GM12878 (cell line): ENCODE data around the gene RAPSN. TPM values are rescaled to one million over a fixed set of nuclear protein-coding genes. Genes with fewer than 3 reads are reported as not detected.

Experiments used
- ATAC-seq: fragments of 200-7000 bp; cut with Tn5 transposase; 3 replicates; pipeline ENCODE4 v1.9.1; 2020; ENCODE audit warnings: mild to moderate bottlenecking, moderate library complexity
- BruUV-seq: library from RNA; stranded (reverse); fragments of 400-500 nt; replicated peaks from 2 replicates; lab custom pipeline; 2021; lab: Mats Ljungman, UMichigan
- CTCF ChIA-PET: fragments of 300-600 bp; sonication (Branson Sonifier 250); formaldehyde crosslinking; extraction: SDS; loops from one replicate; lab custom pipeline; 2021; ENCODE audit warnings: inconsistent platforms; lab: Yijun Ruan, JAX
- POLR2A ChIA-PET: fragments of 350-600 bp; formaldehyde crosslinking; extraction: SDS; loops from one replicate; lab custom pipeline; 2021; ENCODE audit warnings: inconsistent platforms; lab: Charles Lee
- RAD21 ChIA-PET: fragments of 300-600 bp; sonication (Branson Sonifier 250); formaldehyde crosslinking; loops from one replicate; lab custom pipeline; 2023; ENCODE audit warnings: antibody characterized with exemption; ENCODE audit not compliant: unreplicated experiment; lab: Charles Lee
- SMC1A ChIA-PET: fragments of 300-600 bp; sonication (Branson Sonifier 250); formaldehyde crosslinking; loops from one replicate; lab custom pipeline; 2023; ENCODE audit not compliant: unreplicated experiment, uncharacterized antibody; lab: Charles Lee
- DNase-seq: peaks from one replicate; pipeline ENCODE4 v3.0.0-alpha.2; 2011; ENCODE audit warnings: low read depth, low spot score
- FAIRE-seq: peaks from 3 replicates; lab custom pipeline; 2011; peaks lifted over from hg19 to GRCh38; lab: Jason Lieb, UNC
- H2AFZ ChIP-seq: 2 replicates; pipeline ENCODE4 v1.6.0; 2011; ENCODE audit warnings: low read depth, low read length, control low read depth; ENCODE audit not compliant: control insufficient read depth
- H3K27ac ChIP-seq: 2 replicates; pipeline ENCODE4 v1.5.1; 2011; ENCODE audit warnings: control low read depth; ENCODE audit not compliant: control insufficient read depth, insufficient read depth
- H3K27me3 ChIP-seq, 2 experiments: replicated peaks in 1 of 2; 2 replicates each; pipeline versions ENCODE4 v1.6.0 to v1.6.1; 2011; ENCODE audit warnings: low read length in 1 of 2; ENCODE audit not compliant: control insufficient read depth in 2 of 2, insufficient read depth in 2 of 2
- H3K36me3 ChIP-seq, 2 experiments: 2 replicates each; pipeline ENCODE4 v1.5.1; 2011; ENCODE audit warnings: low read length in 1 of 2; ENCODE audit not compliant: control insufficient read depth in 2 of 2, insufficient read depth in 2 of 2
- H3K4me1 ChIP-seq: 2 replicates; pipeline ENCODE4 v1.6.1; 2011; ENCODE audit warnings: mild to moderate bottlenecking, low read length, moderate library complexity, mixed read lengths; ENCODE audit not compliant: control insufficient read depth, insufficient read depth
- H3K4me2 ChIP-seq: 2 replicates; pipeline ENCODE4 v1.6.0; 2011; ENCODE audit warnings: control low read depth; ENCODE audit not compliant: control insufficient read depth, insufficient read depth
- H3K4me3 ChIP-seq: fragments of 200-600 bp; sonication (generic); 2 replicates; pipeline ENCODE4 v1.5.1; 2016
- H3K79me2 ChIP-seq: 2 replicates; pipeline ENCODE4 v1.6.0; 2011; ENCODE audit warnings: low read length; ENCODE audit not compliant: control insufficient read depth, insufficient read depth
- H3K9ac ChIP-seq: 2 replicates; pipeline ENCODE4 v1.8.0; 2011; ENCODE audit warnings: low read length, control low read depth, mixed read lengths; ENCODE audit not compliant: control insufficient read depth, insufficient read depth
- H3K9me3 ChIP-seq: replicated peaks from 3 replicates; pipeline ENCODE4 v1.5.1; 2011; ENCODE audit warnings: mild to moderate bottlenecking, low read length; ENCODE audit not compliant: control insufficient read depth, insufficient read depth
- H4K20me1 ChIP-seq: 2 replicates; pipeline ENCODE4 v1.6.0; 2011; ENCODE audit not compliant: control insufficient read depth, insufficient read depth
- ETV6 ChIP-seq, 2 experiments: fragments of 450-650 bp in 1 of 2; IDR thresholded peaks in 1 of 2; conservative IDR thresholded peaks in 1 of 2; 2 replicates each; pipeline ENCODE4 v1.6.1; 2014; ENCODE audit warnings: antibody characterized with exemption in 1 of 2, borderline replicate concordance in 1 of 2, low read depth in 1 of 2, mild to moderate bottlenecking in 1 of 2, moderate library complexity in 1 of 2
- FOXK2 ChIP-seq: fragments of 450-650 bp; IDR thresholded peaks from 2 replicates; pipeline ENCODE4 v1.6.1; 2017; ENCODE audit warnings: mild to moderate bottlenecking, moderate library complexity
- GABPA ChIP-seq: IDR thresholded peaks from 2 replicates; pipeline ENCODE4 v1.6.1; 2014; ENCODE audit warnings: antibody characterized with exemption, low read depth, mild to moderate bottlenecking, inconsistent platforms
- IKZF2 ChIP-seq, 2 experiments: fragments of 450-650 bp; IDR thresholded peaks; 2 replicates each; pipeline ENCODE4 v1.6.1; 2017; ENCODE audit warnings: mild to moderate bottlenecking in 2 of 2, moderate library complexity in 2 of 2
- MEF2A ChIP-seq: IDR thresholded peaks from 2 replicates; pipeline ENCODE4 v1.6.1; 2011; ENCODE audit warnings: low read depth, mild to moderate bottlenecking, low read length, moderate library complexity; ENCODE audit not compliant: insufficient read depth
- POLR2A ChIP-seq: IDR thresholded peaks from 2 replicates; pipeline ENCODE4 v1.6.1; 2011; ENCODE audit warnings: low read depth, mild to moderate bottlenecking, low read length
- POLR2AphosphoS2 ChIP-seq: IDR thresholded peaks from 2 replicates; pipeline ENCODE4 v1.6.1; 2011; ENCODE audit warnings: low read depth, mild to moderate bottlenecking, low read length, improper control_type of control experiment, moderate library complexity
- SMC3 ChIP-seq: IDR thresholded peaks from 2 replicates; pipeline ENCODE4 v1.6.1; 2011; ENCODE audit warnings: low read length, improper control_type of control experiment, borderline replicate concordance
- ZBTB40 ChIP-seq: fragments of 450-650 bp; IDR thresholded peaks from 2 replicates; pipeline ENCODE4 v1.6.1; 2016; ENCODE audit warnings: mild to moderate bottlenecking, moderate library complexity, borderline replicate concordance
- WGBS: methylation state at CpG from one replicate; pipeline ENCODE4 v1.1.6; 2016; ENCODE audit warnings: low lambda C conversion rate; ENCODE audit not compliant: insufficient replicate concordance, insufficient coverage; ENCODE audit errors: missing lambda C conversion rate; 5-methylcytosine and 5-hydroxymethylcytosine counted together
- in situ Hi-C: fragments of 300-500 bp; cut with MboI; formaldehyde crosslinking; loops from 9 replicates; pipeline ENCODE4 v1.14.3; 2018; ENCODE audit warnings: mixed read lengths
- intact Hi-C: fragments of 100-400 bp; cut with micrococcal nuclease; formaldehyde crosslinking; loops from one replicate; pipeline ENCODE4 v1.14.2; 2022; ENCODE audit not compliant: unreplicated experiment
- polyA plus RNA-seq, 11 experiments: library from polyadenylated mRNA; depleted of rRNA in 4 of 11; unstranded in 6 of 11; stranded (reverse) in 5 of 11; fragments of >200 nt; fragmentation: Nextera tagmentation in 4 of 11; fragmentation: Illumina TruSeq in 1 of 11; extraction: Ambion mirVana in 4 of 11; extraction: Trizol in 1 of 11; gene quantifications; 1 replicate in 1 of 11; 2 replicates in 10 of 11; pipeline versions ENCODE4 v1.2.1 to v1.2.3, GENCODE V29; 2011 to 2016; ENCODE audit warnings: inconsistent platforms in 2 of 11, missing spikeins in 2 of 11, low read depth in 1 of 11
- total RNA-seq, 4 experiments: library from RNA; depleted of rRNA in 3 of 4; stranded (reverse); fragments of >200 nt in 3 of 4; fragmentation: Illumina TruSeq in 1 of 4; extraction: Trizol in 1 of 4; gene quantifications; 2 replicates each; pipeline versions ENCODE4 v1.2.1 to v1.2.3, GENCODE V29; 2013 to 2021

Gene RAPSN
- total and polyA plus RNA-seq, 10 of the 15 experiments (the other 5 are each of a cell fraction or from before 2014, with no cell fraction given) = 0.08 to 0.23 (median 0.14) TPM; not detected in 6

- WGBS = 78% methylated on average over 4 of the region's 4 CpGs
Observed at GRCh38 chr11:47470671-47471070, 21.7 kb upstream of the RAPSN start.

More at GRCh38 chr11:47470671-47471070, 21.7 kb upstream of the RAPSN start:
- Histone ChIP-seq H3K79me2 (no peaks in the 10 kb centered on the region; the same call in 1 of the 2 replicates), H3K9me3 (no peaks in the 10 kb centered on the region), H3K4me3 (no peak overlapping the region), H3K4me2 (no peak overlapping the region), H3K9ac (no peak overlapping the region), H3K4me1 (no peaks in the 10 kb centered on the region), H3K27me3 (no peaks in the 10 kb centered on the region), H3K36me3 (peaks cover 47 to 54% of the 10 kb centered on the region in 2 experiments), H4K20me1 (no peaks in the 10 kb centered on the region; the same call in 1 of the 2 replicates), H2AFZ (no peak overlapping the region), H3K27ac (no peak overlapping the region)
- SMC1A ChIA-PET = no interaction called here
- POLR2A ChIA-PET = interaction anchor here (0.6 kb wide), 1 partner anchor 63 kb away, joined by 3 read pairs; no protein-coding TSS in a partner anchor
- FAIRE-seq (no peak), ATAC-seq (no peak), DNase-seq (no peak)
- intact Hi-C loops = no loop called here
- CTCF ChIA-PET = no interaction called here
- no TSS peak for BruUV-seq
- no peak for TF ChIP-seq GABPA
- no peak for TF ChIP-seq IKZF2 (IDR thresholded peaks at IDR 0.05)
- TF ChIP-seq ZBTB40 = no peak
- no peak for TF ChIP-seq MEF2A
- no peak for TF ChIP-seq POLR2AphosphoS2
- TF ChIP-seq SMC3 = no peak
- TF ChIP-seq ETV6 (conservative IDR thresholded peaks at IDR 0.05 in 1 of 2, IDR thresholded peaks at IDR 0.05 in 1 of 2; ENCODE audit: borderline replicate concordance in 1 of 2, low read depth in 1 of 2) = no peak
- no peak for TF ChIP-seq POLR2A
- no peak for TF ChIP-seq FOXK2
- in situ Hi-C loops = no loop called here
- RAD21 ChIA-PET = no interaction called here
